Measurements from ENCODE around the gene PAPSS1. TPM values are rescaled to one million over a fixed set of nuclear protein-coding genes. Genes with fewer than 3 reads are reported as not detected.

PAPSS1 gene
- total RNA-seq, 1 donor from 2014 or later, result 70.8 TPM

DNA sequence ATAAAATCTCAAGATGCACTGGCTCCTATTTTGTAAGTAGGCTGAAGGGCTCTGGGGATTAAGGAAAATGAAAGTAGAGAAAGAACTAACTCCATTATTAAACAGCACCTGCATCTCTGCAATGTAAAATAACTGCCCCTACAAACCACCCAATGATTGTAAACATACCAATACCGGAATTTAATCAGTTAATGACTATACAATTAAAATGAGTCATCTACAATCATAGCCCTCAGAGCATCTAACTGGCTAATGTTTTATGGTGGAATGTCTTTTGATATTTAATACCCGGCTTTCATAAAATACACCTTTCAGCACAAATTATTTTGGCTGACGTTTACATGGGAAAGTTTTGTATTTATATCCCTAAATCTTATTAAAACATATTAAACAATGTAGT lies 142.3 kb downstream of the PAPSS1 start:
- TF ChIP-seq, protein P1, sequence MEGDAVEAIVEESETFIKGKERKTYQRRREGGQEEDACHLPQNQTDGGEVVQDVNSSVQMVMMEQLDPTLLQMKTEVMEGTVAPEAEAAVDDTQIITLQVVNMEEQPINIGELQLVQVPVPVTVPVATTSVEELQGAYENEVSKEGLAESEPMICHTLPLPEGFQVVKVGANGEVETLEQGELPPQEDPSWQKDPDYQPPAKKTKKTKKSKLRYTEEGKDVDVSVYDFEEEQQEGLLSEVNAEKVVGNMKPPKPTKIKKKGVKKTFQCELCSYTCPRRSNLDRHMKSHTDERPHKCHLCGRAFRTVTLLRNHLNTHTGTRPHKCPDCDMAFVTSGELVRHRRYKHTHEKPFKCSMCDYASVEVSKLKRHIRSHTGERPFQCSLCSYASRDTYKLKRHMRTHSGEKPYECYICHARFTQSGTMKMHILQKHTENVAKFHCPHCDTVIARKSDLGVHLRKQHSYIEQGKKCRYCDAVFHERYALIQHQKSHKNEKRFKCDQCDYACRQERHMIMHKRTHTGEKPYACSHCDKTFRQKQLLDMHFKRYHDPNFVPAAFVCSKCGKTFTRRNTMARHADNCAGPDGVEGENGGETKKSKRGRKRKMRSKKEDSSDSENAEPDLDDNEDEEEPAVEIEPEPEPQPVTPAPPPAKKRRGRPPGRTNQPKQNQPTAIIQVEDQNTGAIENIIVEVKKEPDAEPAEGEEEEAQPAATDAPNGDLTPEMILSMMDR (IDR thresholded peaks at IDR 0.05), result no peak
- ATAC-seq, result no peak
- Histone ChIP-seq H3K27me3 (no peaks in the 10 kb centered on the region), H3K4me3 (no peak overlapping the region), H3K4me1 (no peaks in the 10 kb centered on the region), H3K27ac (no peak overlapping the region), H3K36me3 (no peaks in the 10 kb centered on the region), H3K9me3 (no peaks in the 10 kb centered on the region)
- no peak for DNase-seq
- intact Hi-C loops (cut with DNase I), result no loop called here

DNA sequence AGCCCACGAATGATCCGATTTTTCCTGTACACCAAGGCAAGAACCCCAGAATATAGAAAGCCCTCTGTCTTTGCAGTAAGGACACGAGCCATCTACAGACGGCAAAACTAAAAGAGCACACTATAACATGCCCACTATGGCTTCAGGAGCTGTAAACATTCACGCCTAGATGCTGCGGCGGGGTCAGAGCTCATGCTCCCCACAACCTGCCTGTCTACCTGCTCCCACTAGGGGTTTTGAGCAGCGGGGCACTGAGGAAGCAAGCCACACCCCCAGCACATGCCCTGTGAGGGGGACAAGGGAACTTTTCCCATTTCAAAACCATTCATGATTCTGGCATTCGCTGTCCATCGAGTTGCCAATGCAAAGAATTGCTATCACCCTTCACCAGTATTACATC lies 144.8 kb downstream of the PAPSS1 start:
- intact Hi-C loops (cut with DNase I), result no loop called here
- Histone ChIP-seq H3K36me3 (no peaks in the 10 kb centered on the region), H3K27me3 (no peaks in the 10 kb centered on the region), H3K4me3 (no peak overlapping the region), H3K27ac (no peak overlapping the region), H3K4me1 (no peaks in the 10 kb centered on the region), H3K9me3 (no peaks in the 10 kb centered on the region)
- TF ChIP-seq, protein P1 (IDR thresholded peaks at IDR 0.05), result no peak
- DNase-seq (no peak), ATAC-seq (no peak)

DNA sequence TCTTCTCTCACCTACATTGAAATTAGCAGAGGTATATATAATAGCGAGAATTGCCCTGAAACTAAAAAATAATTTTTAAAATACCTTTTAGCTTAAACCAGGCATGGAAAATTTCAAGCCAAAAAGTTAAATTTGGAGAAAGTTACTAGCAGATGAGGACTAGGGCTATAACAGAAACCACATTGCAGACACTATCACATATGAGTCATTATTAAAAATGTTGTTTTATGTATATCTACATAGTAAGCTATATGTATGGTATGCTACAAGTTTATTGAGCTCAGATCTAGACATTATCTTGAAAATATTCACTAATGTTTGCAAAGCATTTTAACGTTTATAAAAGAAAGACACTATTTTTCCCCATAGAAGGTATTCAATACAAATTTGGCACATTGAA lies 147.8 kb downstream of the PAPSS1 start:
- Histone ChIP-seq H3K27me3 (no peaks in the 10 kb centered on the region), H3K4me1 (no peaks in the 10 kb centered on the region), H3K9me3 (no peaks in the 10 kb centered on the region), H3K4me3 (no peak overlapping the region), H3K36me3 (no peaks in the 10 kb centered on the region), H3K27ac (no peak overlapping the region)
- intact Hi-C loops (cut with DNase I), result no loop called here
- ATAC-seq, result no peak
- TF ChIP-seq, protein P1 (IDR thresholded peaks at IDR 0.05), result no peak
- DNase-seq, result no peak

DNA sequence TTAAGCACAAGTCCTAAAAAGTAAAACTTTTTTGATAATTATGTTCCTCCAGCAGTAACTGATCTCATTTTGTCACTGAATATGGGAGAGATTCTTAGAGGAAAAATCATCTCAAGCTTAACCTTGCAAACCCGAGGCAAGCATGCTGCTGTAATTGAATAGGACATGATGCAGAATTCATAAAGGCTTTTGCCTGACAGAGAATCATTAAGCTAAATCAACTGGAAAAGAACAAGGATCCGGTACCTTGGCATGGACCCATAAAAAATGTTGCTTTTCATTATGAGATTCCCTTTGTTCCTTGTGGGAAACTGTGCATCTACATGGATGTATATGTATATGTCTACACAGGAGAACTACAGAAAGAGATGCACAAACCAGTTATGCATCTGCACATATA lies 149.1 kb downstream of the PAPSS1 start:
- Histone ChIP-seq H3K27ac (no peak overlapping the region), H3K9me3 (no peaks in the 10 kb centered on the region), H3K4me3 (no peak overlapping the region), H3K27me3 (no peaks in the 10 kb centered on the region), H3K4me1 (no peaks in the 10 kb centered on the region), H3K36me3 (no peaks in the 10 kb centered on the region)
- DNase-seq (no peak), ATAC-seq (no peak)
- intact Hi-C loops (cut with DNase I), result no loop called here
- TF ChIP-seq, protein P1 (IDR thresholded peaks at IDR 0.05), result no peak

DNA sequence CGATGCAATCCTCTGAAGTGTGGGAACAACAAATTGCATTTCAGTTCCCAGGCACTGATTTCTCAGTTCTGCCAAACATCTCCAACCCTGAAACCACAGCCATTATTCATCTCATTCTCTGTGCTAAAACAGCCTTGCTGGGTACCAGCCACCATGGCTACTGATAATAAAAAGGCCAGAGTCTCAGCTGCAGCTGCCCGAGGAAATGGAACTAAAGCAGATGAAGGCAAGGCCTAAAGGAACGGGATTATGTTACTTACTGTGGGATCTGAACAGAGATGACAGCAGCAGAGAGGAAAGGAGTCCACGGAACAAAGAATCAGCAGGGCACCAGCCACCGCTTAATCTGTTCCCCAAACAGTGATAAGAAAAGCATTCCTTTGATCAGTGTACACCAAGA lies 155.7 kb downstream of the PAPSS1 start:
- H3K27ac ChIP-seq, result no peak overlapping the region
- H3K36me3 ChIP-seq, result no peaks in the 10 kb centered on the region
- no peaks in the 10 kb centered on the region for H3K4me1 ChIP-seq
- TF ChIP-seq, protein P1 (IDR thresholded peaks at IDR 0.05), result no peak
- ATAC-seq, result no peak
- H3K27me3 ChIP-seq, result no peaks in the 10 kb centered on the region
- intact Hi-C loops (cut with DNase I), result no loop called here
- no peak for DNase-seq
- H3K4me3 ChIP-seq, result no peak overlapping the region
- H3K9me3 ChIP-seq, result no peaks in the 10 kb centered on the region

Other genes starting within 250 kb of the PAPSS1 start
- 67.8 TPM for gene SGMS2, start 104.7 kb upstream of the PAPSS1 start, total RNA-seq
- gene CYP2U1, start 211.3 kb upstream of the PAPSS1 start, total RNA-seq, result 9.0 TPM

All from upper lobe of right lung (tissue), 1 donor.